HL-60 (cell line): Measurements from ENCODE around the gene LAG3.
A peak's percentile ranks its signal among the peaks of the same experiment; 100 is the strongest.
"Not testable (repeated sequence)": the region's sequence is repeated elsewhere in the genome, so short reads cannot be mapped to it uniquely, and the experiment has no call there.

Experiments
- DNase-seq, 2 experiments: peaks; one replicate each; pipeline ENCODE4 v3.0.0-alpha.2; 2010 to 2020; ENCODE audit warnings: low read depth in 1 of 2, low spot score in 1 of 2
- H3K27ac ChIP-seq: fragments of 250-450 bp; sonication (Bioruptor Pico); replicated peaks from 2 replicates; pipeline ENCODE4 v1.5.1; 2020; ENCODE audit warnings: mild to moderate bottlenecking, moderate library complexity
- H3K27me3 ChIP-seq: fragments of 250-450 bp; sonication (Bioruptor Pico); 2 replicates; pipeline ENCODE4 v1.5.1; 2021; ENCODE audit warnings: mild to moderate bottlenecking, moderate library complexity; ENCODE audit not compliant: insufficient read depth, poor library complexity, severe bottlenecking
- H3K4me3 ChIP-seq: replicated peaks from 2 replicates; pipeline ENCODE4 v1.5.1; 2011; ENCODE audit warnings: mild to moderate bottlenecking, control low read depth, low read length; ENCODE audit not compliant: insufficient read depth
- GABPA ChIP-seq: IDR thresholded peaks from 2 replicates; pipeline ENCODE4 v1.6.1; 2012; ENCODE audit warnings: low read depth
- POLR2AphosphoS5 ChIP-seq: IDR thresholded peaks from 2 replicates; pipeline ENCODE4 v1.6.1; 2012; ENCODE audit warnings: low read depth
- SPI1 ChIP-seq: IDR thresholded peaks from 2 replicates; pipeline ENCODE4 v1.6.1; 2012; ENCODE audit warnings: low read depth, mild to moderate bottlenecking, borderline replicate concordance
- TF ChIP-seq, protein P1 (sequence below): IDR thresholded peaks from one replicate; pipeline ENCODE4 v1.5.1; 2011; ENCODE audit warnings: low read length, control low read depth, inconsistent platforms; ENCODE audit not compliant: insufficient read depth
- TF ChIP-seq, protein P2 (sequence below): IDR thresholded peaks from 2 replicates; pipeline ENCODE4 v1.6.1; 2012; ENCODE audit warnings: low read depth; ENCODE audit not compliant: insufficient replicate concordance

LAG3 gene

DNA sequence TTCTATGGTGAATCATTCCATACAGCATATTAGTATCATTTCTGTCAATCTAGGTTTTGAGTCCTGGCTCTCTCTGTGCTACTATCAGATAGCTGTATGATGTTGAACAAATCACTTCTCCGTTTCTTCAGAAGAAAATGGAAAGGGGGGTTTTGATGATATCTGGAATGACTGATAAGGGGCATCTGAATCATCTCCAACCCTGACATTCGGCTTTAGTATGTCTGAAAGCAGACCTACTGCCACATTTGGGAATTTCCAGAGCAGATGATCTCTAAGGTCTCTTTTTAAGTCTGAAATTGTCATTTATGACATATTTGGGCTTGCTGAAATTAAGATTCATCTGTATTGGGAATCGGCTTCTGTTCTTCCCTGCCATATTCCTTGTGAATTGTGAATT lies 29.5 kb upstream of the LAG3 start:
- TF ChIP-seq, protein P1, sequence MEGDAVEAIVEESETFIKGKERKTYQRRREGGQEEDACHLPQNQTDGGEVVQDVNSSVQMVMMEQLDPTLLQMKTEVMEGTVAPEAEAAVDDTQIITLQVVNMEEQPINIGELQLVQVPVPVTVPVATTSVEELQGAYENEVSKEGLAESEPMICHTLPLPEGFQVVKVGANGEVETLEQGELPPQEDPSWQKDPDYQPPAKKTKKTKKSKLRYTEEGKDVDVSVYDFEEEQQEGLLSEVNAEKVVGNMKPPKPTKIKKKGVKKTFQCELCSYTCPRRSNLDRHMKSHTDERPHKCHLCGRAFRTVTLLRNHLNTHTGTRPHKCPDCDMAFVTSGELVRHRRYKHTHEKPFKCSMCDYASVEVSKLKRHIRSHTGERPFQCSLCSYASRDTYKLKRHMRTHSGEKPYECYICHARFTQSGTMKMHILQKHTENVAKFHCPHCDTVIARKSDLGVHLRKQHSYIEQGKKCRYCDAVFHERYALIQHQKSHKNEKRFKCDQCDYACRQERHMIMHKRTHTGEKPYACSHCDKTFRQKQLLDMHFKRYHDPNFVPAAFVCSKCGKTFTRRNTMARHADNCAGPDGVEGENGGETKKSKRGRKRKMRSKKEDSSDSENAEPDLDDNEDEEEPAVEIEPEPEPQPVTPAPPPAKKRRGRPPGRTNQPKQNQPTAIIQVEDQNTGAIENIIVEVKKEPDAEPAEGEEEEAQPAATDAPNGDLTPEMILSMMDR = no peak
- no peak for TF ChIP-seq GABPA
- TF ChIP-seq, protein P2, sequence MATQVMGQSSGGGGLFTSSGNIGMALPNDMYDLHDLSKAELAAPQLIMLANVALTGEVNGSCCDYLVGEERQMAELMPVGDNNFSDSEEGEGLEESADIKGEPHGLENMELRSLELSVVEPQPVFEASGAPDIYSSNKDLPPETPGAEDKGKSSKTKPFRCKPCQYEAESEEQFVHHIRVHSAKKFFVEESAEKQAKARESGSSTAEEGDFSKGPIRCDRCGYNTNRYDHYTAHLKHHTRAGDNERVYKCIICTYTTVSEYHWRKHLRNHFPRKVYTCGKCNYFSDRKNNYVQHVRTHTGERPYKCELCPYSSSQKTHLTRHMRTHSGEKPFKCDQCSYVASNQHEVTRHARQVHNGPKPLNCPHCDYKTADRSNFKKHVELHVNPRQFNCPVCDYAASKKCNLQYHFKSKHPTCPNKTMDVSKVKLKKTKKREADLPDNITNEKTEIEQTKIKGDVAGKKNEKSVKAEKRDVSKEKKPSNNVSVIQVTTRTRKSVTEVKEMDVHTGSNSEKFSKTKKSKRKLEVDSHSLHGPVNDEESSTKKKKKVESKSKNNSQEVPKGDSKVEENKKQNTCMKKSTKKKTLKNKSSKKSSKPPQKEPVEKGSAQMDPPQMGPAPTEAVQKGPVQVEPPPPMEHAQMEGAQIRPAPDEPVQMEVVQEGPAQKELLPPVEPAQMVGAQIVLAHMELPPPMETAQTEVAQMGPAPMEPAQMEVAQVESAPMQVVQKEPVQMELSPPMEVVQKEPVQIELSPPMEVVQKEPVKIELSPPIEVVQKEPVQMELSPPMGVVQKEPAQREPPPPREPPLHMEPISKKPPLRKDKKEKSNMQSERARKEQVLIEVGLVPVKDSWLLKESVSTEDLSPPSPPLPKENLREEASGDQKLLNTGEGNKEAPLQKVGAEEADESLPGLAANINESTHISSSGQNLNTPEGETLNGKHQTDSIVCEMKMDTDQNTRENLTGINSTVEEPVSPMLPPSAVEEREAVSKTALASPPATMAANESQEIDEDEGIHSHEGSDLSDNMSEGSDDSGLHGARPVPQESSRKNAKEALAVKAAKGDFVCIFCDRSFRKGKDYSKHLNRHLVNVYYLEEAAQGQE = no peak
- TF ChIP-seq POLR2AphosphoS5 = no peak
- TF ChIP-seq SPI1 = no peak
- no peak overlapping the region for H3K27ac ChIP-seq
- H3K27me3 ChIP-seq = no peaks in the 10 kb centered on the region

GRCh38 chr12:6743300-6743699 lies 29.0 kb upstream of the LAG3 start:
- H3K27ac ChIP-seq, H3K4me3 ChIP-seq, H3K27me3 ChIP-seq, DNase-seq: not testable (repeated sequence)

More for the DNA sequence above, 29.5 kb upstream of the LAG3 start:
- no peak overlapping the region for H3K4me3 ChIP-seq
- no peak for DNase-seq

DNA sequence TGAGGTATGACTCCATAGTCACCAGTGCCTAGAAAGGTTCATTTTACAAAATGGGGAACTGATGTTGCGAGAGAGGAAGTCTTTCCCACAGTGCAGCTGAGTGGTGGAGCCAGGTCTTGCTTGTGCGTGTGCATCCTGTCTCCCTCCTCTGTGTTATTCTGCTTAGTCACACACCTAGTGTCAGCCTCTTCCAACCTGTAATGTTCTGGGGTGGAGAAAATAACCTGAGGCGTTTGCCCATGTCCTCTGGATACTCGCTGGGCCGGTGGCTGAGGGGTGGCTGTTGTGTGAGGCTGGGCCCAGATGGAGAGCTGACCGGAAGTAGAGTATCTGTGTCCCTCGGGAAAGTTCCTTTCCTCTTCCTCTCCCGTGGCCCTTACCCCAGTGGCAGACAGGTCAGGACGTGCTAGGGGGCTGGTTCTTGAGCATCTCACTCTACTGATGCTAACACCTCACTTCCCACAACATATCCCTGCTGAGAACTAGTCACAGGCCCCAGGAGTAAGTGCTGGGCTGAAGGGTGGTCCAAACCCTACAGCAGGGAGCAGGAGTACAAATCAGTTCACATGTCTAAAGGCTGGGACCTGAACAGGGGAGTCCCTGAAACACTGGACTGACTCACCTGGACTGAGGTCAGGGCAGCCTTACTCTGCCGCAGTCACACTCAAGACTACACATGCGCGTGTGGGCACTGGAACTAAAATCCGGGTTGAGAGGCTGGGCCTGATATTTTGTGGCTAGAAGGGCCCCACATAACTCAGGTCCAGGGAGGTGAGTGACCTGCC lies 26.4 kb upstream of the LAG3 start:
- peak overlapping the region; percentile 75 for H3K27ac ChIP-seq
- TF ChIP-seq GABPA (peak; percentile 73), SPI1 (peak; percentile 100), POLR2AphosphoS5 (peak; percentile 65)
- TF ChIP-seq, protein P2 = no peak
- TF ChIP-seq, protein P1 = no peak
- H3K4me3 ChIP-seq = no peak overlapping the region
- no peaks in the 10 kb centered on the region for H3K27me3 ChIP-seq
- peak in 1 of 2 experiments; percentile 93 for DNase-seq

GRCh38 chr12:6747216-6747615 lies 25.1 kb upstream of the LAG3 start:
- DNase-seq = no peak

More at GRCh38 chr12:6747216-6747615, 25.1 kb upstream of the LAG3 start:
- Histone ChIP-seq H3K4me3 (no peak overlapping the region), H3K27ac (peak overlapping the region; percentile 75), H3K27me3 (no peaks in the 10 kb centered on the region)
- no peak for TF ChIP-seq SPI1
- TF ChIP-seq POLR2AphosphoS5 = no peak
- TF ChIP-seq, protein P1 = no peak
- TF ChIP-seq GABPA = no peak
- TF ChIP-seq, protein P2 = no peak
